Astrocyte of the spinal cord (primary cell): ENCODE results near the gene PHACTR3.

Source experiments
- DNase-seq: peaks from one replicate; pipeline ENCODE4 v3.0.0; 2011; ENCODE audit warnings: low read depth, low spot score
- H3K4me3 ChIP-seq: 2 replicates; pipeline ENCODE4 v1.5.1; 2011; ENCODE audit warnings: low read depth, mild to moderate bottlenecking, low read length, moderate library complexity
- in situ Hi-C: cut with HindIII; loops from 2 replicates; pipeline ENCODE4 v1.10.0; 2017; ENCODE audit warnings: low sequenced_read_pairs
- TF ChIP-seq, protein P1 (sequence below): IDR thresholded peaks from 2 replicates; pipeline ENCODE4 v1.5.1; 2012; ENCODE audit warnings: low read depth, mild to moderate bottlenecking, low read length, inconsistent platforms

Gene PHACTR3

DNA sequence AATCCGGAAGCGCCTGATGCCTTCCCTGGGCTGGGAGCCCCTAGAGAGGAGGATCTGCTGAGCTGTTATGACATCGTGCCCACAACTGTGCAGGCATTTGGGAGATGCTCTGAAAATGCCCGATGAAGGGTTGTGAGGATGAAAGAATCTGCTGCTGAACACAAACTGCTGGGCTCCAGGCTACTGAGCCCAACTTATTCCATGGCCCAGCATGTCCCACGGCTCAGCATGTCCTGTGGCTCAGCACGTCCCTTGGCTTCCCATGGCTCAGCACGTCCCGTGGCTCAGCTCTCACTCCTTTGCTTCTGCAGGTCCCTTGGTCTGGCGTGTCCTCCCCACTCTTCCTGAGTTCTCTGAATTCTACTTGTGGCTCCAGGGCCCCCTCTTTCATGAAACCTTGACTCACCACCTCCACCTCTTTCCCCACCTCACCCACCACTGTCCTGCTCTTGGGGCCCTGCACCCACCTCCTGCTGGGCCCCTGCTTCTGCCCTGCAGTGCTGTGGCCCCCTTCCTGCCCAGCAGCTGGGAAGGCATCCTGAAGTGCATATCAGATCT, 80.4 kb downstream of the PHACTR3 start:
- in situ Hi-C loops, result no loop called here
- no peak for DNase-seq
- TF ChIP-seq, protein P1, sequence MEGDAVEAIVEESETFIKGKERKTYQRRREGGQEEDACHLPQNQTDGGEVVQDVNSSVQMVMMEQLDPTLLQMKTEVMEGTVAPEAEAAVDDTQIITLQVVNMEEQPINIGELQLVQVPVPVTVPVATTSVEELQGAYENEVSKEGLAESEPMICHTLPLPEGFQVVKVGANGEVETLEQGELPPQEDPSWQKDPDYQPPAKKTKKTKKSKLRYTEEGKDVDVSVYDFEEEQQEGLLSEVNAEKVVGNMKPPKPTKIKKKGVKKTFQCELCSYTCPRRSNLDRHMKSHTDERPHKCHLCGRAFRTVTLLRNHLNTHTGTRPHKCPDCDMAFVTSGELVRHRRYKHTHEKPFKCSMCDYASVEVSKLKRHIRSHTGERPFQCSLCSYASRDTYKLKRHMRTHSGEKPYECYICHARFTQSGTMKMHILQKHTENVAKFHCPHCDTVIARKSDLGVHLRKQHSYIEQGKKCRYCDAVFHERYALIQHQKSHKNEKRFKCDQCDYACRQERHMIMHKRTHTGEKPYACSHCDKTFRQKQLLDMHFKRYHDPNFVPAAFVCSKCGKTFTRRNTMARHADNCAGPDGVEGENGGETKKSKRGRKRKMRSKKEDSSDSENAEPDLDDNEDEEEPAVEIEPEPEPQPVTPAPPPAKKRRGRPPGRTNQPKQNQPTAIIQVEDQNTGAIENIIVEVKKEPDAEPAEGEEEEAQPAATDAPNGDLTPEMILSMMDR, result no peak

DNA sequence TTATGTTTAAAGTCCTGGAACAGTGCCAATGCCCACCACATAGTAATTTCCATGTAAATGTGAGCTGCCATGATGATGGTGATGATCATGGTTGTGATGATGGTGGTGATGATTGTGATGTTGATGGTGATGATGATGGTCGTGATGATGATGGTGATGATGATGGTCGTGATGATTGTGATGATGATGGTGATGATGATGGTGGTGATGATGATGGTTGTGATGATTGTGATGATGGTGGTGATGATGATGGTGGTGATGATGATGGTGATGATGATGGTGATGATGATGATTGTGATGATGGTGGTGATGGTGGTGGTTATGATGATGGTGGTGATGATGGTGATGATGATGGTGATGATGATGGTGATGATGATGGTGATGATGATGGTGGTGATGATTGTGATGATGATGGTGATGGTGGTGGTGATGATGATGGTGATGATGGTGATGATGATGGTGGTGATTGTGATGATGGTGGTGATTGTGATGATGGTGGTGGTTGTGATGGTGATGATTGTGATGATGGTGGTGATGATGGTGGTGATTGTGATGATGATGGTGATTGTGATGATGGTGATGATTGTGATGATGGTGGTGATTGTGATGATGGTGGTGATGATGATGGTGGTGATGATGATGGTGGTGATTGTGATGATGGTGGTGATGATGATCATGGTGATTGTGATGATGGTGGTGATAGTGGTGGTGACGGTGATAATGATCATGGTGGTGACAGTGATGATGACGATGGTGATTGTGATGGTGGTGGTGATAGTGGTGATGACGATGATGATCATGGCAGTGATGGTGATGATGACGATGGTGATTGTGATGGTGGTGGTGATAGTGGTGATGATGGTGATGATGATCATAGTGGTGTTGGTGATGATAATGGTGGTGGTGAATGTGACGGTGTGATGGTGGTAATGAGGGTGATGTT, 82.3 kb downstream of the PHACTR3 start:
- no peak for DNase-seq
- in situ Hi-C loops, result no loop called here
- TF ChIP-seq, protein P1, result no peak
- no peak overlapping the region for H3K4me3 ChIP-seq

More for the DNA sequence above, 80.4 kb downstream of the PHACTR3 start:
- H3K4me3 ChIP-seq, result no peak overlapping the region

DNA sequence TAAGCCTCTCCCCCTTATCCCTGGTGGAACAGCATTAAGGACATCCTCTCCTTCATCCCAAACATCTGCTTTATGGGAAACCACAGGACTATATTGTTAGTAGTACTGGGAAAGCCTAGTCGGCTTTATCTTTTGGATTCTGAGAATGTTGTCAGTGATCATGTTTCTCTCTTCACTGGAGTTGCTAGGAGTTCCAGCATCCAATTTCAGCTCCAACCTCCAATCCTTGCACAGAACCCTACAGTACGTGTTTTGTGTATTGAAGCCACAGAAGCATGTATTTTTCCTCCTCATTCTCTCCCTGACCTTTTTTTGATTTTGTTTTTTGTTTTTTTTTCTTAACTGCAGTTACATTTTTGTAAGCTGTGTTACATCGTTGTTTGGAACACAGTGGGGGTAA, 84.0 kb downstream of the PHACTR3 start:
- TF ChIP-seq, protein P1, result no peak
- H3K4me3 ChIP-seq, result no peak overlapping the region
- DNase-seq, result no peak
- in situ Hi-C loops, result no loop called here

DNA sequence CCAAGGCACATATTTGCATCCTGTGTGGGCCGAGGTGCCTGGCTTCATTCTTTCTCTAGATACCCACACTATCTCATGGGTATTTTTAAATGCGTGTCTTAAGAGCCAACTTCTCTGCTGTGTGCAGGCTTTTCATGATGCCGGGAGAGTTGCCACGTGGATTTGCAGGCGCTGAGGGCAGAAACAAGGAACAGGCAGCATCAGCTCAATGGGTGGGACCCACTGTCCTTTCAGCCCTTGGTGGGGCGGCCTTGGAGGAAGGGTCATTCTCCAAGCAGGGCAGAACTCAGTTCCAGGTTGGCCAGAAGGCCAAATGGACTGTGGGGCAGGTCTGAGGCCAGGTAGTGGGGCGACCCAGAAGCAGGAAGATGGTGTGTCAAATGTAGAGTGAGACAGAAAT, 84.7 kb downstream of the PHACTR3 start:
- in situ Hi-C loops, result no loop called here

DNA sequence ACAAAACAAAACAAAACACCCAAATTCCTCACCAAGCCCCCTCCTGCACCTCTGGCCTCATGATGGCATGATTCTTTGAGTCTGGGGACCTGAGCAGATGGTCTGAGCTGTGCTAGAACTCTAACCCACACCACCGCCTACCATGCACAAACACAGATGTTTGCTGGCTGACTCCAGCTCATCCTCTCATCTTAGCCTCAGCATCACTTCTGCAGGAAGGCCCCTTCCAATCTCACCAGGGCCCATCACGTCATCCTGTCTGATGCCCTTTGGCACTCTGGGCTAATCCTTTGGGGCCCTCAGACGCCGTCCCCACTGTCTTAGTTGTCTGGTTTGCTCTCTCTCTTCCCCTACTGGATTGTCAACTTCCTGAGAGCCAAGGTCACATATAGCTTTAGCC, 85.8 kb downstream of the PHACTR3 start:
- TF ChIP-seq, protein P1, result no peak
- H3K4me3 ChIP-seq, result no peak overlapping the region
- in situ Hi-C loops, result no loop called here
- no peak for DNase-seq

More for the DNA sequence above, 84.7 kb downstream of the PHACTR3 start:
- TF ChIP-seq, protein P1, result no peak
- no peak for DNase-seq
- no peak overlapping the region for H3K4me3 ChIP-seq

DNA sequence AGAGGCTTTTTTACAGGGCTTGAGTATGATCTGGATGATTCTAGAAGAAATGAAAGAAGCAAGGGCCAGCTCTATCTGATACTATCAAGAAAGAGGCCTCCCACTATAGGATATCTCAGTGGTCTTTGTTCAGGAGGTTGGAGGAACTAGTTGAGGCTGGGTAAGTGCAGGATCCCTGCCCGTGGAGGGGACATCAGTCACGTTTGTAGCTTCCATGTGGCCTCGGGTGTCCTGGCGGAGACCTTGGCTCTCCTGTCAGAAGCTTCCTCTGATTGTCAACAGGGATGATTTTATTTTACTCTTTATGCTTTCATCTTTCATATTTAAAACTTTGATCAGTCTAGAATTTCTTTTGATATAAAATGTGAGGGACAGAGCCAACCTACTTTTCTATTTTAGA, 86.6 kb downstream of the PHACTR3 start:
- TF ChIP-seq, protein P1, result no peak
- no peak overlapping the region for H3K4me3 ChIP-seq
- no peak for DNase-seq
- in situ Hi-C loops, result no loop called here
